OCI-LY1 (cell line): ENCODE results near the gene ENPP7.

Experiments used
- H2AFZ ChIP-seq: fragments of 200-600 bp; sonication (generic), shearing (Covaris generic); 2 replicates; pipeline ENCODE4 v1.6.0; 2014; ENCODE audit warnings: antibody characterized with exemption, mild to moderate bottlenecking, low read length
- H3F3A ChIP-seq: fragments of 200-600 bp; sonication (generic), shearing (Covaris generic); 2 replicates; pipeline ENCODE4 v1.6.0; 2014; ENCODE audit warnings: mild to moderate bottlenecking, antibody characterized with exemption, low read length, moderate library complexity; ENCODE audit not compliant: insufficient read depth
- H3K27ac ChIP-seq: fragments of 200-600 bp; sonication (generic); 2 replicates; pipeline ENCODE4 v1.5.1; 2014; ENCODE audit warnings: low read length, mixed run types, mild to moderate bottlenecking, low read depth; ENCODE audit not compliant: poor library complexity, severe bottlenecking
- H3K27me3 ChIP-seq: fragments of 200-600 bp; sonication (generic); 2 replicates; pipeline ENCODE4 v1.6.0; 2014; ENCODE audit warnings: antibody characterized with exemption, mild to moderate bottlenecking, low read length, moderate library complexity; ENCODE audit not compliant: insufficient read depth
- H3K36me3 ChIP-seq: fragments of 200-600 bp; sonication (generic); 2 replicates; pipeline ENCODE4 v1.6.1; 2014; ENCODE audit warnings: mild to moderate bottlenecking, antibody characterized with exemption, low read length, moderate library complexity, mixed read lengths; ENCODE audit not compliant: insufficient read depth
- H3K4me1 ChIP-seq: fragments of 200-600 bp; sonication (generic); 2 replicates; pipeline ENCODE4 v1.5.1; 2014; ENCODE audit warnings: mild to moderate bottlenecking, low read length, moderate library complexity; ENCODE audit not compliant: insufficient read depth, severe bottlenecking
- H3K4me2 ChIP-seq: fragments of 200-600 bp; sonication (generic), shearing (Covaris generic); 2 replicates; pipeline ENCODE4 v1.6.1; 2014; ENCODE audit warnings: low read length
- H3K4me3 ChIP-seq: fragments of 200-600 bp; sonication (generic); 2 replicates; pipeline ENCODE4 v1.5.1; 2014; ENCODE audit warnings: low read length, low read depth, mild to moderate bottlenecking, mixed read lengths; ENCODE audit not compliant: poor library complexity, severe bottlenecking
- H3K79me2 ChIP-seq: fragments of 200-600 bp; shearing (Covaris generic); 2 replicates; pipeline ENCODE4 v1.6.1; 2016; ENCODE audit warnings: mixed run types, low read length, mixed read lengths; ENCODE audit not compliant: insufficient read depth
- H3K9ac ChIP-seq: fragments of 200-600 bp; sonication (generic), shearing (Covaris generic); 2 replicates; pipeline ENCODE4 v1.6.1; 2014; ENCODE audit warnings: mild to moderate bottlenecking, low read length, mixed read lengths
- H3K9me2 ChIP-seq: fragments of 200-600 bp; sonication (generic), shearing (Covaris generic); 2 replicates; pipeline ENCODE4 v1.6.1; 2014; ENCODE audit warnings: low read depth, mild to moderate bottlenecking, low read length, mixed read lengths
- H3K9me3 ChIP-seq: fragments of 200-600 bp; shearing (Covaris generic); 2 replicates; pipeline ENCODE4 v1.6.1; 2014; ENCODE audit warnings: low read length, mixed read lengths
- H4K20me1 ChIP-seq: fragments of 200-600 bp; sonication (generic), shearing (Covaris generic); 2 replicates; pipeline ENCODE4 v1.6.0; 2016; ENCODE audit warnings: mild to moderate bottlenecking, low read length; ENCODE audit not compliant: insufficient read depth
- EZH2 ChIP-seq: fragments of 200-600 bp; sonication (generic), shearing (Covaris generic); IDR thresholded peaks from 2 replicates; pipeline ENCODE4 v1.8.0; 2017; ENCODE audit warnings: borderline replicate concordance, mixed run types, mild to moderate bottlenecking, antibody characterized with exemption, low read length, moderate library complexity, mixed read lengths
- TF ChIP-seq, protein P1 (sequence below): fragments of 200-600 bp; sonication (generic), shearing (Covaris generic); IDR thresholded peaks from 2 replicates; pipeline ENCODE4 v1.5.1; 2017; ENCODE audit warnings: mild to moderate bottlenecking, antibody characterized with exemption, low read length, moderate library complexity, mixed read lengths

Gene ENPP7

DNA sequence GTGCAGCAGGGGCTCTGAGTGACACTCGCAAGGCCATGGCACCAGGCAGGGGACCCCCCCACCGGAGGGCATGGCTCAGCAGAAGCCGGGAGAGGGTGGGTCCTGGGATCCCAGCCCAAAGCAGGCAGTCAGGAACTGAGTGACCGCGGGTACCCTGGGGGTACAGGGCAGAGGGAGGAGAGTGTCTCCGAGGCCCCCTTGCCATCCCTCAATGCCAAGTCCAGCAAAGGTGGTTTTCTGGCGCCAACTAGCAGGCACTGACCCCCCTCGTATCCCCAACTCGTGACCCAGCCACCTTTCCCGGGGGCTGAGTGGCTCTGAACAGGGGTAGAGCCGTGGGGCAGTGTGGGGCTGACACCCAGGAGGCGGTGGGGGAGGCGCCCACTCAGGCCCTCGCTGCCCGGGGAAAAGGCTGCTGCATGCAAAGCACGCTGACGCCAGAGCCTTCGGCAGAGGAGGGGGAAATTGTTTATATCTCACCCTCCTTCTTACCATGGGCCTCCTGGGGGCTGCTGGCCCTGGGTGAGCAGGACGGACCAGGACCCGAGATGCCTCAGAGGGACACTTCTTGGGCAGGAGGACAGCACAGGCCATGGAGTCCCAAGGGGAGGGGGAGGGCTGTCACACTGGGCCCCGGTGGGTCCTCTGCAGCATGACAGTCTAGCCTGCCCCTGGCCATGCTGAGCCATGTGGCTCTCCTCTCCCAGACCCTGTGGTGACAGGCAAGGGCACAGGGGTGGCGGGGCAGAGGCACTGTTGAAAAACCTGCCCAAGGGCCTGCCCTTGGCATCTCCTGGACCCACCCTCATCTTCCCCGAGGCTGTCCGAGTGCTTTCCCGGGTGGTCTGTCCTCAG, 14.6 kb upstream of the ENPP7 start:
- no peak overlapping the region for H2AFZ ChIP-seq
- no peaks in the 10 kb centered on the region for H3K79me2 ChIP-seq
- H3K4me3 ChIP-seq, result no peak overlapping the region
- no peaks in the 10 kb centered on the region; the same call in 1 of the 2 replicates for H3K27me3 ChIP-seq
- no peaks in the 10 kb centered on the region for H3K9me2 ChIP-seq
- no peaks in the 10 kb centered on the region for H3K36me3 ChIP-seq
- no peaks in the 10 kb centered on the region for H4K20me1 ChIP-seq
- peaks cover 6% of the 10 kb centered on the region for H3K4me1 ChIP-seq
- H3K4me2 ChIP-seq, result no peak overlapping the region
- H3K27ac ChIP-seq, result no peak overlapping the region
- TF ChIP-seq EZH2, result no peak
- TF ChIP-seq, protein P1, sequence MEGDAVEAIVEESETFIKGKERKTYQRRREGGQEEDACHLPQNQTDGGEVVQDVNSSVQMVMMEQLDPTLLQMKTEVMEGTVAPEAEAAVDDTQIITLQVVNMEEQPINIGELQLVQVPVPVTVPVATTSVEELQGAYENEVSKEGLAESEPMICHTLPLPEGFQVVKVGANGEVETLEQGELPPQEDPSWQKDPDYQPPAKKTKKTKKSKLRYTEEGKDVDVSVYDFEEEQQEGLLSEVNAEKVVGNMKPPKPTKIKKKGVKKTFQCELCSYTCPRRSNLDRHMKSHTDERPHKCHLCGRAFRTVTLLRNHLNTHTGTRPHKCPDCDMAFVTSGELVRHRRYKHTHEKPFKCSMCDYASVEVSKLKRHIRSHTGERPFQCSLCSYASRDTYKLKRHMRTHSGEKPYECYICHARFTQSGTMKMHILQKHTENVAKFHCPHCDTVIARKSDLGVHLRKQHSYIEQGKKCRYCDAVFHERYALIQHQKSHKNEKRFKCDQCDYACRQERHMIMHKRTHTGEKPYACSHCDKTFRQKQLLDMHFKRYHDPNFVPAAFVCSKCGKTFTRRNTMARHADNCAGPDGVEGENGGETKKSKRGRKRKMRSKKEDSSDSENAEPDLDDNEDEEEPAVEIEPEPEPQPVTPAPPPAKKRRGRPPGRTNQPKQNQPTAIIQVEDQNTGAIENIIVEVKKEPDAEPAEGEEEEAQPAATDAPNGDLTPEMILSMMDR, result no peak
- H3F3A ChIP-seq, result no peaks in the 10 kb centered on the region
- H3K9me3 ChIP-seq, result no peaks in the 10 kb centered on the region
- no peak overlapping the region for H3K9ac ChIP-seq

DNA sequence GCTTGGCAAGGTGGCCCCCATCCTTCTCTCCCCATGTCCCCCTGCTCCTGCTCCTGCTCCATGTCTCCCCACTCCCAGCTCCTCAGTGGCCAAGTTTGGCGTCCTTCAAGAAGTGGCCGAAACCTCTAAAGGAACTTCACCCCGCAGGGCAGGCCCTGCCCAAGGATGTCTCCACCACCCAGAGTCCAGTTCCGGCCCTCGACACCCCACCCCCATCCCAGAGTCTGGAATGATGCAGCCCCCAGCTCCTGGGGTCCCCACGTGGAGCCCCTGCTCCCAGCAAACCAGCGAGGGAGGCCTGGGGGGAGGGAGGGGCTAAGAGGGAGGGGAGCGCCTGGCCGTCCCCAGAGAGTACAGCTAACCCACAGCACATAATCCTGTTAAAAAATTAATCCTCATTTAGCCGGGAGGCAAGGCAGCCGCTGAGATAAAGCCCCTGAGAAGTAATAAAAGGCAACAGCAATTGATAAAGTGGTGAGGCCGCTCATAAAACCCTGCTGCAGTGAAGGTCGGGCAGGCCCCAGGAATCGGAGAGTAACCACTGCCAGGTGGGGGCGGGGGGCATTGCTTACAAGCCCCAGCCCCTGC, 9.9 kb upstream of the ENPP7 start:
- H3K9me3 ChIP-seq, result no peaks in the 10 kb centered on the region
- no peak for TF ChIP-seq EZH2
- TF ChIP-seq, protein P1, result no peak
- no peaks in the 10 kb centered on the region for H4K20me1 ChIP-seq
- H3K27ac ChIP-seq, result no peak overlapping the region
- H3K4me1 ChIP-seq, result no peaks in the 10 kb centered on the region
- H3K27me3 ChIP-seq, result no peaks in the 10 kb centered on the region
- H3F3A ChIP-seq, result no peaks in the 10 kb centered on the region
- no peak overlapping the region for H3K4me2 ChIP-seq
- no peak overlapping the region for H3K9ac ChIP-seq
- H3K4me3 ChIP-seq, result no peak overlapping the region
- H3K36me3 ChIP-seq, result no peaks in the 10 kb centered on the region
- H3K9me2 ChIP-seq, result no peaks in the 10 kb centered on the region
- no peak overlapping the region for H2AFZ ChIP-seq
- no peaks in the 10 kb centered on the region for H3K79me2 ChIP-seq

DNA sequence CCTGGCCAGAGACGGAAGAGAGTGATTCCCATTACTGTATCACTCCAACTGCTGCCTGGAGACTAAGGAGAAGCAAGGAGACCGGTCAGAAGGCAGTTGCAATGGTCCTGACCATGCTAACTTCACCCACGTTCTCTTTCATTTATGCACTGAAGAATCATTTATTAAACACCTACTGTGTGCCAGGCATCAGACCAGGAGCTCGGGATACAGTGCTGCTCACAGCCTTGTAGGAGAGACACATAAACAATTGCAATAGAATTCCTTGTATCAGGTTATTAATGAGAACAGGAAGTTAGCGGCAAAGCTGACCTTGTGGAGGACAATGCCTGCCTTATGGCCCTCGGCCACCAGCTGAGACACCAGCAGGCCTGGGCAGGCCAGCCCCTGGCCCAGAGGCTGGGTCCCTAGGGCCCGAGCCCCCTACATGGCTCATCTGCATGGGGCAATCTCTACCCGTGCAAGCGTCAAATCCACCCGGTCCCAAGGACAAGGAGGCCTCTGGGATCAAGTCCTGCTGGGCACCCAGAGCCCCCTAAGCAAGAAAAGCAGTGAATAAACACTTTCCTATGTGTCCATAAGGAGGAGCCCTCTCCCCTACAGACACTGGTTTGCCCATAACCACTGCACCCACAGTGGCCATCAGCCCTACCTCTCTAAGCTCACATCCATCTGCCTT, 8.6 kb upstream of the ENPP7 start:
- Histone ChIP-seq H3K27ac (no peak overlapping the region), H3K79me2 (no peaks in the 10 kb centered on the region), H3F3A (no peaks in the 10 kb centered on the region), H3K27me3 (no peaks in the 10 kb centered on the region), H4K20me1 (no peaks in the 10 kb centered on the region), H2AFZ (no peak overlapping the region), H3K9ac (no peak overlapping the region), H3K9me2 (no peaks in the 10 kb centered on the region), H3K4me1 (no peaks in the 10 kb centered on the region), H3K9me3 (no peaks in the 10 kb centered on the region), H3K36me3 (no peaks in the 10 kb centered on the region), H3K4me3 (no peak overlapping the region), H3K4me2 (no peak overlapping the region)
- TF ChIP-seq, protein P1, result peak; percentile 22; the same call in 1 of the 2 replicates
- TF ChIP-seq EZH2, result no peak
